Uterus (tissue), 2 donors: Measurements from ENCODE around the gene OMD.

ENCODE experiments used
- CTCF ChIP-seq, 4 experiments: fragments of 200-600 bp in 2 of 4; fragments of 450-650 bp in 2 of 4; sonication (generic) in 2 of 4; IDR thresholded peaks; one replicate each; pipeline ENCODE4 v1.5.1; 2016 to 2019; ENCODE audit warnings: antibody characterized with exemption in 4 of 4, mild to moderate bottlenecking in 2 of 4, moderate library complexity in 1 of 4
- POLR2A ChIP-seq, 2 donors: fragments of 450-650 bp; IDR thresholded peaks; one replicate each; pipeline ENCODE4 v1.6.1; 2016; ENCODE audit warnings: antibody characterized with exemption in 2 of 2, mild to moderate bottlenecking in 1 of 2, moderate library complexity in 1 of 2

- TF ChIP-seq POLR2A (IDR thresholded peaks at IDR 0.05) (no peak), CTCF (IDR thresholded peaks at IDR 0.05) (no peak)
Measured at GRCh38 chr9:92369075-92369474, 55.2 kb downstream of the OMD start.
